Measurements from ENCODE around the gene MAU2. TPM values are rescaled to one million over a fixed set of nuclear protein-coding genes. Genes with fewer than 3 reads are reported as not detected.
A peak's percentile ranks its signal among the peaks of the same experiment; 100 is the strongest.

MAU2 gene
- total and polyA plus RNA-seq, 2 donors (not counting 1 experiment from before 2014, with no cell fraction given) = 11.1 to 29.4 TPM

DNA sequence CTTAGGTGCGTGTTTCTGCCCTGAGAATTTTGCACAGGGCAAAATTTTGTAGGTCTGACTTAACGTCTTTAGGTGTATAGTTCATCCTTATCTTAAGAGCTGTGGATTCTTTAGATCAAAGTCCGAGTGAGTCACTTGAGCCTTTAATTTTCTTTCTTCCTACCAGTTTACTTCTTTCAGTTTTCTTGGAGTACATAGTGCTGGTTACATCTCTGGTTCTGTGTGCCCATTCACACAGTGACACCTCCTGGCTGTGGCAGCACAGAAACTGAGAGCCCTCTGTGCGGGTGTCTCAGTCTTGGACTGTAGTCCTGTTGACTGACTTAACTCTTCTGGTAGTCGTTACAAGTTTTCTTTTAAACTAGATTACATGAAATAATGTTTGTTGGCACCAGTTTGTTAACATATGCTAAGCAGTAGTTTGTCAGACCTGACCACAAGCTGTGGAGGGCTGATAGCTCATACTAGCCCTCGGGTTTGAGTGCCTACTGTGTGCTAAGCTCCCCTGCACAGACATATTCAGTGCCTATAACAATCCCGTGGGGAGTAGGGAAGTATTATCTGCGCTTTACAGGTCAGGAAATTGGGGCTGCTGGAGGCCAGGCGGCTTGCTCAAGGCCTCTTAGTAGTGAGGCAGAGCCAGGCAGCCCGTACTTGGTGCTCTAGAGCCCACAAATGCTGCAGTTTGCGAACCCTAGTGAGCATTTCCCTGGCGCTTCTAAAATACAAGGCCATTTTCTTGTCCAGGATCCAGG is 86.4 kb downstream of the MAU2 start:
- Histone ChIP-seq H3K27me3 (ENCODE audit: control insufficient read depth, insufficient read depth, low read length) (no peaks in the 10 kb centered on the region), H3K9me3 (ENCODE audit: control insufficient read depth, insufficient read depth, low read depth, low read length) (no peaks in the 10 kb centered on the region), H3K4me3 (replicated peaks in 1 of 4; ENCODE audit: control extremely low read depth in 1 of 4, insufficient read depth in 1 of 4, low read depth in 3 of 4, low read length in 4 of 4) (peak overlapping the region; percentile 72 to 96 (median 80)), H3K9ac (ENCODE audit: insufficient read depth, low read length) (peak overlapping the region; percentile 78), H3K4me1 (ENCODE audit: control insufficient read depth, extremely low read depth, insufficient read depth, low read length) (peaks cover 20% of the 10 kb centered on the region), H3K36me3 (ENCODE audit: control insufficient read depth, insufficient read depth, low read length) (peaks cover 2% of the 10 kb centered on the region), H3K27ac (ENCODE audit: insufficient read depth, low read length) (peak overlapping the region; percentile 79), H4K20me1 (ENCODE audit: control insufficient read depth, extremely low read depth, insufficient read depth, low read length) (no peaks in the 10 kb centered on the region), H3K79me2 (ENCODE audit: control insufficient read depth, insufficient read depth, low read length) (peaks cover 62% of the 10 kb centered on the region), H3K4me2 (ENCODE audit: extremely low read depth, insufficient read depth, low read length) (peak overlapping the region; percentile 83), H2AFZ (ENCODE audit: low read length) (no peak overlapping the region)
- TF ChIP-seq EZH2 (IDR thresholded peaks at IDR 0.05; ENCODE audit: low read length, missing control alignments) = no peak
- TF ChIP-seq, protein P1, sequence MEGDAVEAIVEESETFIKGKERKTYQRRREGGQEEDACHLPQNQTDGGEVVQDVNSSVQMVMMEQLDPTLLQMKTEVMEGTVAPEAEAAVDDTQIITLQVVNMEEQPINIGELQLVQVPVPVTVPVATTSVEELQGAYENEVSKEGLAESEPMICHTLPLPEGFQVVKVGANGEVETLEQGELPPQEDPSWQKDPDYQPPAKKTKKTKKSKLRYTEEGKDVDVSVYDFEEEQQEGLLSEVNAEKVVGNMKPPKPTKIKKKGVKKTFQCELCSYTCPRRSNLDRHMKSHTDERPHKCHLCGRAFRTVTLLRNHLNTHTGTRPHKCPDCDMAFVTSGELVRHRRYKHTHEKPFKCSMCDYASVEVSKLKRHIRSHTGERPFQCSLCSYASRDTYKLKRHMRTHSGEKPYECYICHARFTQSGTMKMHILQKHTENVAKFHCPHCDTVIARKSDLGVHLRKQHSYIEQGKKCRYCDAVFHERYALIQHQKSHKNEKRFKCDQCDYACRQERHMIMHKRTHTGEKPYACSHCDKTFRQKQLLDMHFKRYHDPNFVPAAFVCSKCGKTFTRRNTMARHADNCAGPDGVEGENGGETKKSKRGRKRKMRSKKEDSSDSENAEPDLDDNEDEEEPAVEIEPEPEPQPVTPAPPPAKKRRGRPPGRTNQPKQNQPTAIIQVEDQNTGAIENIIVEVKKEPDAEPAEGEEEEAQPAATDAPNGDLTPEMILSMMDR (conservative IDR thresholded peaks at IDR 0.05 in 1 of 2, IDR thresholded peaks at IDR 0.05 in 1 of 2; ENCODE audit: low read depth in 1 of 2, low read length in 2 of 2) = peak in 1 of 2 donors; percentile 37
- DNase-seq (ENCODE audit: low read depth in 2 of 2) = peak; percentile 52 to 55

DNA sequence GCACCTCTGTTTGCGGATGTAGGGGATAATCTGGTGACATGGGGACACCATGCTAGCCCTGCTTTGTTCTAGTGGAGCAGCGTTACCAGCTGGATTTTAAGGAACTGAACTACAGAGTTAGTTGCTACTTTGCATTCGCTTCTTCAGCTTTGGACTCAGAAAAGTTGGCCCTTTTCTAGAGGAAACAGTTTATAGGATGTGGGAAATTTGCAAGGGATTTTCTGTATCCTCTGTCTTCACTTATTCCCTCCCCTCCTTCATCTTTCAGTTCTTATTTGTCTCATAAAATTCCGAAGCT is 87.0 kb downstream of the MAU2 start:
- no peak for DNase-seq (ENCODE audit: low read depth in 2 of 2)
- no peaks in the 10 kb centered on the region for H4K20me1 ChIP-seq (ENCODE audit: control insufficient read depth, extremely low read depth, insufficient read depth, low read length)
- H3K27ac ChIP-seq (ENCODE audit: insufficient read depth, low read length) = peak overlapping the region; percentile 79
- H3K4me1 ChIP-seq (ENCODE audit: control insufficient read depth, extremely low read depth, insufficient read depth, low read length) = peaks cover 20% of the 10 kb centered on the region
- peaks cover 65% of the 10 kb centered on the region for H3K79me2 ChIP-seq (ENCODE audit: control insufficient read depth, insufficient read depth, low read length)
- H2AFZ ChIP-seq (ENCODE audit: low read length) = no peak overlapping the region
- H3K9ac ChIP-seq (ENCODE audit: insufficient read depth, low read length) = no peak overlapping the region
- H3K9me3 ChIP-seq (ENCODE audit: control insufficient read depth, insufficient read depth, low read depth, low read length) = no peaks in the 10 kb centered on the region
- peak overlapping the region; percentile 72 to 96 (median 80) for H3K4me3 ChIP-seq (replicated peaks in 1 of 4; ENCODE audit: control extremely low read depth in 1 of 4, insufficient read depth in 1 of 4, low read depth in 3 of 4, low read length in 4 of 4)
- peak overlapping the region; percentile 83 for H3K4me2 ChIP-seq (ENCODE audit: extremely low read depth, insufficient read depth, low read length)
- no peaks in the 10 kb centered on the region for H3K27me3 ChIP-seq (ENCODE audit: control insufficient read depth, insufficient read depth, low read length)
- H3K36me3 ChIP-seq (ENCODE audit: control insufficient read depth, insufficient read depth, low read length) = peaks cover 2% of the 10 kb centered on the region
- TF ChIP-seq, protein P1 (conservative IDR thresholded peaks at IDR 0.05 in 1 of 2, IDR thresholded peaks at IDR 0.05 in 1 of 2; ENCODE audit: low read depth in 1 of 2, low read length in 2 of 2) = no peak
- TF ChIP-seq EZH2 (IDR thresholded peaks at IDR 0.05; ENCODE audit: low read length, missing control alignments) = no peak

Other genes with a start within 250 kb of the MAU2 start
- 21.1 and 23.8 TPM in 2 replicates for gene TMEM161A, start 182.4 kb upstream of the MAU2 start, total RNA-seq
- gene TMEM161A, start 182.4 kb upstream of the MAU2 start, polyA plus RNA-seq = 9.4 and 11.8 TPM in 2 replicates
- under 0.01 and 0.33 TPM in 2 replicates for gene MEF2B, start 150.6 kb upstream of the MAU2 start, total RNA-seq
- 0.19 and 0.35 TPM in 2 replicates for gene MEF2B, start 150.6 kb upstream of the MAU2 start, polyA plus RNA-seq
- 8.7 and 13.9 TPM in 2 replicates for gene BORCS8, start 128.7 kb upstream of the MAU2 start, total RNA-seq
- gene BORCS8, start 128.7 kb upstream of the MAU2 start, polyA plus RNA-seq = 10.7 and 16.8 TPM in 2 replicates
- gene RFXANK, start 128.6 kb upstream of the MAU2 start, total RNA-seq = 60.1 and 65.2 TPM in 2 replicates
- gene RFXANK, start 128.6 kb upstream of the MAU2 start, polyA plus RNA-seq = 31.9 and 45.3 TPM in 2 replicates
- gene NR2C2AP, start 117.4 kb upstream of the MAU2 start, total RNA-seq = 3.3 and 4.4 TPM in 2 replicates
- 4.6 and 9.8 TPM in 2 replicates for gene NR2C2AP, start 117.4 kb upstream of the MAU2 start, polyA plus RNA-seq
- under 0.01 TPM in 2 replicates for gene NCAN, start 108.9 kb upstream of the MAU2 start, total RNA-seq
- not detected in 2 replicates for gene NCAN, start 108.9 kb upstream of the MAU2 start, polyA plus RNA-seq
- 0.26 and 0.99 TPM in 2 replicates for gene TM6SF2, start 47.5 kb upstream of the MAU2 start, total RNA-seq
- gene TM6SF2, start 47.5 kb upstream of the MAU2 start, polyA plus RNA-seq = 0.23 and 0.27 TPM in 2 replicates
- gene SUGP1, start 320 bp upstream of the MAU2 start, total RNA-seq = 15.7 and 27.7 TPM in 2 replicates
- gene SUGP1, start 320 bp upstream of the MAU2 start, polyA plus RNA-seq = 17.3 and 25.2 TPM in 2 replicates
- 28.8 and 31.7 TPM in 2 replicates for gene GATAD2A, start 84.8 kb downstream of the MAU2 start, total RNA-seq
- gene GATAD2A, start 84.8 kb downstream of the MAU2 start, polyA plus RNA-seq = 63.5 and 77.2 TPM in 2 replicates
- gene TSSK6, start 194.7 kb downstream of the MAU2 start, total RNA-seq = 3.1 and 5.8 TPM in 2 replicates
- gene TSSK6, start 194.7 kb downstream of the MAU2 start, polyA plus RNA-seq = 0.32 and 0.47 TPM in 2 replicates
- gene NDUFA13, start 195.4 kb downstream of the MAU2 start, total RNA-seq = 215 and 221 TPM in 2 replicates
- 306 and 472 TPM in 2 replicates for gene NDUFA13, start 195.4 kb downstream of the MAU2 start, polyA plus RNA-seq
- 0.50 and 0.51 TPM in 2 replicates for gene YJEFN3, start 208.1 kb downstream of the MAU2 start, total RNA-seq
- gene YJEFN3, start 208.1 kb downstream of the MAU2 start, polyA plus RNA-seq = 0.62 and 0.69 TPM in 2 replicates
- 0.51 and 0.66 TPM in 2 replicates for gene CILP2, start 217.4 kb downstream of the MAU2 start, total RNA-seq
- 0.10 and 0.23 TPM in 2 replicates for gene CILP2, start 217.4 kb downstream of the MAU2 start, polyA plus RNA-seq